ENCODE data around the gene RNF215. TPM values are rescaled to one million over a fixed set of nuclear protein-coding genes. Genes with fewer than 3 reads are reported as not detected.

The RNF215 gene
- total RNA-seq, 1 experiment from 2014 or later = 12.8 TPM

- no peaks in the 10 kb centered on the region for H3K27me3 Mint-ChIP-seq (ENCODE audit: insufficient read depth, unreplicated experiment)
- Histone ChIP-seq H3K4me3 (ENCODE audit: low read depth, low read length) (no peak overlapping the region), H3K4me1 (peaks cover 38% of the 10 kb centered on the region), H3K36me3 (ENCODE audit: control insufficient read depth, insufficient read depth, low read length) (peaks cover 2% of the 10 kb centered on the region), H3K9me3 (no peaks in the 10 kb centered on the region), H3K27me3 (replicated peaks; ENCODE audit: control insufficient read depth, insufficient read depth, low read length) (no peaks in the 10 kb centered on the region)
- no peak for DNase-seq
- H3K36me3 Mint-ChIP-seq (ENCODE audit: insufficient read depth, unreplicated experiment) = peaks cover 43% of the 10 kb centered on the region
- POLR2A ChIA-PET = no interaction called here
- TF ChIP-seq, protein P1, sequence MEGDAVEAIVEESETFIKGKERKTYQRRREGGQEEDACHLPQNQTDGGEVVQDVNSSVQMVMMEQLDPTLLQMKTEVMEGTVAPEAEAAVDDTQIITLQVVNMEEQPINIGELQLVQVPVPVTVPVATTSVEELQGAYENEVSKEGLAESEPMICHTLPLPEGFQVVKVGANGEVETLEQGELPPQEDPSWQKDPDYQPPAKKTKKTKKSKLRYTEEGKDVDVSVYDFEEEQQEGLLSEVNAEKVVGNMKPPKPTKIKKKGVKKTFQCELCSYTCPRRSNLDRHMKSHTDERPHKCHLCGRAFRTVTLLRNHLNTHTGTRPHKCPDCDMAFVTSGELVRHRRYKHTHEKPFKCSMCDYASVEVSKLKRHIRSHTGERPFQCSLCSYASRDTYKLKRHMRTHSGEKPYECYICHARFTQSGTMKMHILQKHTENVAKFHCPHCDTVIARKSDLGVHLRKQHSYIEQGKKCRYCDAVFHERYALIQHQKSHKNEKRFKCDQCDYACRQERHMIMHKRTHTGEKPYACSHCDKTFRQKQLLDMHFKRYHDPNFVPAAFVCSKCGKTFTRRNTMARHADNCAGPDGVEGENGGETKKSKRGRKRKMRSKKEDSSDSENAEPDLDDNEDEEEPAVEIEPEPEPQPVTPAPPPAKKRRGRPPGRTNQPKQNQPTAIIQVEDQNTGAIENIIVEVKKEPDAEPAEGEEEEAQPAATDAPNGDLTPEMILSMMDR (IDR thresholded peaks at IDR 0.05; ENCODE audit: insufficient read depth in 1 of 2, low read depth in 1 of 2, low read length in 1 of 2, severe bottlenecking in 1 of 2, unreplicated experiment in 1 of 2) = no peak
- H3K27ac Mint-ChIP-seq (ENCODE audit: unreplicated experiment) = peak overlapping the region; percentile 70
- no TSS peak for BruUV-seq (replicated peaks)
- H3K4me3 Mint-ChIP-seq (ENCODE audit: unreplicated experiment) = peak overlapping the region; percentile 51
- no peaks in the 10 kb centered on the region for H3K9me3 Mint-ChIP-seq (ENCODE audit: unreplicated experiment)
- intact Hi-C loops (cut with micrococcal nuclease; ENCODE audit: unreplicated experiment) = loop anchor here (5.0 kb wide), 1 partner anchor 64 kb away; the partner anchor contains the start of gene CASTOR1
- H3K4me1 Mint-ChIP-seq (ENCODE audit: low read depth, unreplicated experiment) = peaks cover 35% of the 10 kb centered on the region
- CTCF ChIA-PET = no interaction called here
Measured at GRCh38 chr22:30351226-30351625, 36.0 kb downstream of the RNF215 start.

GRCh38 chr22:30348809-30349208 lies 38.4 kb downstream of the RNF215 start:
- Mint-ChIP-seq H3K27me3 (ENCODE audit: insufficient read depth, unreplicated experiment) (no peaks in the 10 kb centered on the region), H3K4me3 (ENCODE audit: unreplicated experiment) (no peak overlapping the region), H3K27ac (ENCODE audit: unreplicated experiment) (no peak overlapping the region), H3K4me1 (ENCODE audit: low read depth, unreplicated experiment) (peaks cover 17% of the 10 kb centered on the region), H3K36me3 (ENCODE audit: insufficient read depth, unreplicated experiment) (peaks cover 64% of the 10 kb centered on the region), H3K9me3 (ENCODE audit: unreplicated experiment) (no peaks in the 10 kb centered on the region)
- Histone ChIP-seq H3K36me3 (ENCODE audit: control insufficient read depth, insufficient read depth, low read length) (peaks cover 4% of the 10 kb centered on the region), H3K9me3 (no peaks in the 10 kb centered on the region), H3K4me1 (peaks cover 19% of the 10 kb centered on the region), H3K4me3 (ENCODE audit: low read depth, low read length) (no peak overlapping the region), H3K27me3 (replicated peaks; ENCODE audit: control insufficient read depth, insufficient read depth, low read length) (no peaks in the 10 kb centered on the region)
- no TSS peak for BruUV-seq (replicated peaks)
- DNase-seq = no peak
- ChIA-PET CTCF (no interaction called here), POLR2A (no interaction called here)
- intact Hi-C loops (cut with micrococcal nuclease; ENCODE audit: unreplicated experiment) = no loop called here
- TF ChIP-seq, protein P1 (IDR thresholded peaks at IDR 0.05; ENCODE audit: insufficient read depth in 1 of 2, low read depth in 1 of 2, low read length in 1 of 2, severe bottlenecking in 1 of 2, unreplicated experiment in 1 of 2) = no peak

- H3K9me3 Mint-ChIP-seq (ENCODE audit: unreplicated experiment) = no peaks in the 10 kb centered on the region
- Histone ChIP-seq H3K4me1 (peaks cover 15% of the 10 kb centered on the region), H3K4me3 (ENCODE audit: low read depth, low read length) (no peak overlapping the region), H3K36me3 (ENCODE audit: control insufficient read depth, insufficient read depth, low read length) (peaks cover 4% of the 10 kb centered on the region), H3K9me3 (no peaks in the 10 kb centered on the region), H3K27me3 (replicated peaks; ENCODE audit: control insufficient read depth, insufficient read depth, low read length) (no peaks in the 10 kb centered on the region)
- no peaks in the 10 kb centered on the region for H3K27me3 Mint-ChIP-seq (ENCODE audit: insufficient read depth, unreplicated experiment)
- peaks cover 66% of the 10 kb centered on the region for H3K36me3 Mint-ChIP-seq (ENCODE audit: insufficient read depth, unreplicated experiment)
- CTCF ChIA-PET = no interaction called here
- H3K4me1 Mint-ChIP-seq (ENCODE audit: low read depth, unreplicated experiment) = peaks cover 13% of the 10 kb centered on the region
- no peak overlapping the region for H3K4me3 Mint-ChIP-seq (ENCODE audit: unreplicated experiment)
- no peak overlapping the region for H3K27ac Mint-ChIP-seq (ENCODE audit: unreplicated experiment)
- no TSS peak for BruUV-seq (replicated peaks)
- TF ChIP-seq, protein P1 (IDR thresholded peaks at IDR 0.05; ENCODE audit: insufficient read depth in 1 of 2, low read depth in 1 of 2, low read length in 1 of 2, severe bottlenecking in 1 of 2, unreplicated experiment in 1 of 2) = no peak
- POLR2A ChIA-PET = no interaction called here
- intact Hi-C loops (cut with micrococcal nuclease; ENCODE audit: unreplicated experiment) = no loop called here
- no peak for DNase-seq
Measured at GRCh38 chr22:30348404-30348803, 38.8 kb downstream of the RNF215 start.

Data from Caco-2 (cell line).